Stimulated activated CD4-positive, alpha-beta T cell treated with anti-CD3 and anti-CD28 coated beads, TNF-alpha, amount 100 ng/mL, for 24 hours (primary cell): Measurements from ENCODE around the gene CREBBP.

ENCODE experiments used
- DNase-seq, 3 experiments: peaks; one replicate each; pipeline ENCODE4 v3.0.0-alpha.2; 2020; ENCODE audit warnings: low read depth in 3 of 3

CREBBP gene

DNA sequence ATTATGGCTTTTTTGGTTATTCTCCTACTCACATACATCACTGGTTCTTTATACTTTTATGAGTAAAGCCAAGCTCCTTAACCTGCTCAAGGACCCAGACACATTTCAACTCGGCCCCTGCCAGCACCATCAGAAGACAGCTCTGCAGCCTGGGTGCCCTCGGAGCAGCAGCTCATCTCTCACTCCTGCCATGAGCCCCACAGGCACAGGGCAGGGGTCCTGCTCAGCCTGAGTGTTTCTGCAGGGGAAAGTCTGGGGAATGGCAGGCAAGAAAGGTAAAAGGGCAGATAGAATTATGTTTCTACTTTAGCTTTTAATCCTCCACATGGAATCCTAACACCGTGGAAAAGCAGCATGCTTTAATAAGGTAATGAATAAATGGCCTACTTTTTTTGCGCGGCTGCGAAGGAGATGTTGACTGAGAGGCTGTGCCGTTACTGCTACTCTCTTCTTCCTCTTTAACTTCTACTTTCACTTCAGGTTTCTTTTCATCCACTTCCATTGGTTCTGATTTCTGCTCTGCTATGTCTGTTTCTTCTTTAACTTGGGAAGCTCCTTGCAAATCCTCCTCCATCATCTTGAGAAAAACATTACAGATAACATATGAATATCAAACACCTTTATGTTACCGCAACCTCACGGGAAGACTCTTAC lies 113.1 kb downstream of the CREBBP start:
- DNase-seq, result no peak

DNA sequence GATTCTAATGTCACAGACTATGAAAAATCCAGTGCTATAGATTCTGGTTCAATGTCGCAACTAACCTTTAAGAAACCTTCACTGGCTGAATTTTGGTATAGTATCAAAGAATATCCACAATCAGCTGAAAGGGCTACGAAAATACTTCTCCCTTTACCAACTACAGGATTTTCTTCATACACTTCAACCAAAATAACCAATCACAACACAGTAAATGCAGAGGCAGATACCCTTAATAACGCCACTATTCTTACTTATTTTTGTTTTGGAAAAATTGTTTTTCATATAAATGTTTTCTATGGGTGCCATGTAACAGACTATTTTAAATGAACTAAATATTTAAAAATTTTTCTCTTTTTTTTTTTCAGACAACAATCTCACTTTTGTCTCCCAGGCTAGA lies 114.3 kb downstream of the CREBBP start:
- DNase-seq, result no peak

DNA sequence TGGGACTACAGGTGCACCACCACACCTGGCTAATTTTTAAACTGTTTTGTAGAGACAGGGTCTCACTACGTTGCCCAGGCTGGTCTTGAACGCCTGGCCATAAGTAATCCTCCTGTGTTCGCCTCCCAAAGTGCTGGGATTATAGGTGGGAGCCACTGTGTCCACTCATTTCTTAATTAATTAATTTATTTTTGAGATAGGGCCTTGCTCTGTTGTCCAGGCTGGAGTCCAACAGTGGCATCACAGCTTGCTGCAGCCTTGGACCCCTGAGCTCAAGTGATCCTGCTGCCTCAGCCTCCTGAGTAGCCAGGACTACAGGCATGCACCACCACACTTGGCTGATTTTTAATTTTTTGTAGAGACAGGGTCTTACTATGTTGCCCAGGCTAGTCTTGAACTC lies 116.1 kb downstream of the CREBBP start:
- no peak for DNase-seq

- DNase-seq, result no peak
Observed at GRCh38 chr16:3762107-3762750, 118.3 kb downstream of the CREBBP start.

DNA sequence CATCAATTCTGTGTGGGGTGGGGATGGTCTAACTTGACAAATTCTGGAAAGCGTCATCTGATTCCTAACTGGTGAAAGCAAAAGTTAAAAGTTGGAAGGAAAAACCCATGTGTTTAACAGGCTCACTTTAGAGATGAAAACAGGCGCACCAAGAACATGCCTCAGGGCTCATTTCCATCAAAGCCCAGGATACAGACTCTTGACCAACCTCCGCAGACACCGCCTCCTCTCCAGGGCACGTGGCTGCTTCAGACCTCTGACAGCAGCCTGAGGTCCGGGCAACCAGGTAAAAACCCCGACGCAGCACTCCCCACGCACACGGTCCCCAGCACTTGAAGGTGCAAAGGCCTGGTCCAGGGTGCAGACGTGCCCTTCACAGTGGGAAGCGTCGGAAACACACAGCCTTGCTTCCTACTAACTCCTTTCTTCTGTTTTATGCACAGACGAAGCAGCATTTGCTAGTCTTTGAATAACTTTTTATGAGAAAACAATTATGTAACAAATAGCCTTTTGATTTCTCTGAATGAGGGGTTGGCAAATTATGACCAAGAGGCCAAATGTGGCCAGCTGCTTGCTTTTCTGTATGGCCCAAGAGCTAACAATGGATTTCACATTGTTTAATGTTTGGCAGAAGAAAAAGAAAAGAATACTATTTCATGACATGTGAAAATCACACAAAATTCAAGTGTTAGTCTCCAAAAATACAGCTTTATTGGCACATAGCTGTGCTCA lies 119.0 kb downstream of the CREBBP start:
- DNase-seq, result no peak

DNA sequence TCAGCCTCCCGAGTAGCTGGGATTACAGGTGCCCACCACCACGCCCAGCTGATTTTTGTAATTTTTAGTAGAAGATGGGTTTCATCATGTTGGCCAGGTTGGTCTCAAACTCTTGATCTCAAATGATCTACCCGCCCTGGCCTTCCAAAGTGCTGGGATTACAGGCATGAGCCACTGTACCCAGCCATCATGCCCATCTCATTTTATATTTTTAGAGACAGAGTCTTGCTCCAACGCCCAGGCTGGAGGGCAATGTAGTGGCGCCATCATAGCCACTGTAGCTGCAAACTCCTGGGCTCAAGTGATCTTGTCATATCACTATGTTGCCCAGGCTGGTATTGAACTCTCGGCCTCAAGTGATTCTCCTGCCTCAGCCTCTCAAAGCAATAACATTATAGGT lies 120.0 kb downstream of the CREBBP start:
- no peak for DNase-seq

DNA sequence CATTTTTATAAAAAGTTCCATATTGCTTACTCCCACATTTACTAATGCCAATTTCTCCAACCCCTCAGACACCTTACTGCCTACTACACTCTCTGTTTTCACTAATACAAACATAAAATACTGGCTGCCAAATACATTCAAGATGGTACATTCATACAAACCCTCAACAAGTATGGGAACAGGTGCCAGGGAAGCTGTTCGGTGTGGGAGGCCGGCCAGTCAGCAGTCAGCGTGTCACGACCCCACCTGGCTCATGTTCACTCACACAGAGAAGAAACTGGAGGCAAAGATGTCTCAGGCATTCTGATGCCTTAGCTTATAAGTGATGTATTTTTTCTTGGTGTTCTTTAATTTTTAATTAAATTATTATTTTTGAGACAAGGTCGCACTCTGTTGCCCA lies 120.8 kb downstream of the CREBBP start:
- DNase-seq, result no peak

GRCh38 chr16:3756113-3756512 lies 124.4 kb downstream of the CREBBP start:
- DNase-seq, result no peak

- no peak for DNase-seq
Observed at GRCh38 chr16:3755249-3755648, 125.3 kb downstream of the CREBBP start.

DNA sequence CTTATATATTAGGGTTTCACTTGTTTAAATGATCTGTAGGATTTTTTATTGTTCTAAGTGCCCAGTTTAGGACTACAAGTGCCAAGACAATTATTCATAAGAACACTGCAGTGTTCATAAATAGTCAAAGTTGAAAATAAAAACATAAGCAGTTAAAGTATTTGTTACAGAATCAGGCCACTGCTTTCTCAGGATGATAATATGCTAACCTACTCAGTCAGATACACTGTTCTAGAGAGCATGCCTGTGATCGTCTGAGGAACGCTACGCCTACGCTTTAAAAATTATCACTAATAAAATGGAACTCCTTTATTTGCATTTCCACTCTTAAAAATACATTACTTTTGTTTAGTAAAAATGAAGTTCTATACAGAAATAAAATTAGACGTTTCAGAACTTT lies 125.7 kb downstream of the CREBBP start:
- DNase-seq, result no peak

- DNase-seq, result no peak
Observed at GRCh38 chr16:3754081-3754703, 126.3 kb downstream of the CREBBP start.

DNA sequence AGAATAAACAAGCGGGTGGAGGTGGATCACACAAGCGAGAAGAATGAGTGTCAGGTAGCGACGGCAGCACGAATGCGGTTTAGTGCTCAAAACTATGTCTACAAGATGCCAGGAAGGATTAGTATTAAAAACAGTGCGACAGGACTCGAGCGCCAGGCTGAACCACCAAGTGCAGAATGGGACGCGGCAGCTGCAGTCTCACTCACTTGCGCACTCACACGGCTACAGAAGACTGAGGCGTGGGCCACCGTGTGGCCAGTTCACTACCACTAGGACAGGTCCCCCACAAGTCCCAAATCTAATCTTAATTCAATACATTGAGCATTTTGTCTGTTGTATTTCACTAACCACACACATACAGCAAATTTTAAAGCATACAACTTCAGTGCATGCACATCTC lies 127.5 kb downstream of the CREBBP start:
- no peak for DNase-seq

- no peak for DNase-seq
Observed at GRCh38 chr16:3751878-3752277, 128.6 kb downstream of the CREBBP start.

DNA sequence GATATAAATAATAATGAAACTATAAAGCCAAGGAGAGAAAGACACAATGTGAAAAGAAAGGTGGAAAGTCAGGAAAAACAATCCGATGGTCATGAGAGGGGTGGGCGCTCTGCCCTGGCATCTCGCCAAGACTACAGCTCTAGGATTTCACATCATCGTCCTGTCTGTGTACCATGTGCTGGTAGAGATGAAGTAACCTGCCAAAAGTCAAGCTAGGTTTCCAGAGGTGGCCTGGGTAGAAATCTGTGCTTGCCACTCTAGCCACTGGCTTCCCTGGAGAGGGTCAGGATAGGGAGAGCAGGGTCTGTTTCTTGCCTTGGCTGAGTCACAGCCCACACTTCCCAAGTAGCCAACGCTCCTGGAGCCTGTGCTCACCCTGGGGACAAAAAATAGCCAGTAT lies 132.2 kb downstream of the CREBBP start:
- DNase-seq, result no peak

DNA sequence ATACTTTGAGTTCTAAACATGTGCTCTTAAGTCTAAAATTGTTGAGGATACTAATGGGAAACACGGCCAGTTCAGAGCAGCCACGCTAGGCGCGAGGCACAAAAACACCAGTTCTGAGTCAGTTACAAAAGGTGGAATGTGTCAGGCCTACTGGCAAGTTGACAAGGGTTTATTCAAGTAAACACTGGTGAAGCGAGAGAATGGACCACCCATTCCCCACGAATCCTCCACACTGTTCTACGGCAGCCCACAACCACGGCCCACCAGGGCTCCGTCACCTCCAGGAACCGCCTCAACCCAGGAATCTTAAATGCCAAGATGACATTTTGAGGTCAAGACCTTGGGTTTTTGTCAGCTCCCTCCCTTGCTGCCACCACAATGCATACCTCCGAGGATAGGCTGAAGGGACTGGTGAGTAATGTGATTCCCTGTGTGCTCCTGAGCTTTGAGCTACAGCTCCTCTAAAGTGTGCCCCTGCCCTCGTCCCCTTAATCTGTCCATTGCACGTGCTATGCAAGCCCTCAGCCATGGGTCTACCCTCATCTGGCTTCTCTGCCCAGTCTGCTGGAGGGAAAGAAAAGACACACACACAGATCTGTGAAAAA lies 134.7 kb downstream of the CREBBP start:
- DNase-seq, result no peak

- no peak for DNase-seq
Observed at GRCh38 chr16:3744018-3744417, 136.5 kb downstream of the CREBBP start.

DNA sequence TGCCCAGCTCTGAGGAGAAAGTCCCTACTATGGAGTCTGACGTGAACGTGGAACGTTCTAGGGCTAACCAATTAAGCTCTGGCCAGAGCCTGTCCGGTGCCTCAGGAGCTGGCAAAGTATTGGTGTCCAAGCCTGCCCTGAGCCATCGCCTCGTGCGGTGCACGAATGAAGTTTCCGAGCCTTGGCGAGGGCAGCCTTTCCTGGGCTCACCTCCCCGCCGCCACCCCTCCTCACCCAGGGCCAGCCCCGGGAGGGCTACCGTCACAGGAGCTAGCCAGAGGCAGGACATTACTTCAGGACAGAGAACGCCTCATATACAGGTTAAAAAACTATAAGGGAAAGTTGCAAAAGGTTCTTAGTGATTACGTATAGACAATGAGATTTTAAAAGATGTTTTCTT lies 139.6 kb downstream of the CREBBP start:
- DNase-seq, result no peak

DNA sequence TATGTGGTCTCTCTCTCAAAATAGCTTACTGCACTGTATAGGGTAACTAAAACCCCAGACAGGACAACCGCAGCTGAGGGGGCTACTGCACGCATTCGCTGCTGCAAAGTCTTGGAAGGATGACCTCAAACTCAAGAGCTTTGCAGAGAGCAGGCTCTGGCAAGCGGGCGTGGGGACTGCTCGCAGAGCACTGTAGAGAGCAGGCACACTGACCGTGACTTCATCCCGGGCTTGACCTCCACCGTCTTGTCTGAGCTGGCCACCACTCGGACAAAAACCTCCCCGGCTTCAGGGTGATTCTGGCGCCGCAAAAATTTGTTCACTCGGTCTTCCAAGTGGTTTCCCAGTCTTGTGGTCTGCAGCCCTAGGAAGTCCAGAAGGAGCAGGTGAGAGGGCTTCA lies 140.3 kb downstream of the CREBBP start:
- no peak for DNase-seq

DNA sequence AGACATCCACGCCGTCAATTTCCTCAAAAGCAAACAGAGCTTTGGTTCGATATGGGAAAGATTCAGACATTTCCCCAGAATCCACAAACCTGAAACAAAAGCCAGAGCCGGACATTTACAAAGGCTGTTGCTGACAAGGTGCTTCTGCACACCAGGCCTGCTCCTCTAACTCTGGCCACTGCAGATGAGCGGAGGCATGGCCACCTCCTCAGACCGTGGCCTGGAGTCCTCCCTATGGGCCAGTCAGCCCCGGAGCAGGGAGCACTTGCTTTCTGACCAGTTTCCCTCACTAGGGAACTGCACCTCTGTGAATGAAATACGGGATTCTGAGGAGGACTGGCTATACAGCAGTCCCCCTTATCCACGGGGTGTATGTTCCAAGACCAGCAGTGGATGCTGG lies 140.9 kb downstream of the CREBBP start:
- DNase-seq, result no peak

DNA sequence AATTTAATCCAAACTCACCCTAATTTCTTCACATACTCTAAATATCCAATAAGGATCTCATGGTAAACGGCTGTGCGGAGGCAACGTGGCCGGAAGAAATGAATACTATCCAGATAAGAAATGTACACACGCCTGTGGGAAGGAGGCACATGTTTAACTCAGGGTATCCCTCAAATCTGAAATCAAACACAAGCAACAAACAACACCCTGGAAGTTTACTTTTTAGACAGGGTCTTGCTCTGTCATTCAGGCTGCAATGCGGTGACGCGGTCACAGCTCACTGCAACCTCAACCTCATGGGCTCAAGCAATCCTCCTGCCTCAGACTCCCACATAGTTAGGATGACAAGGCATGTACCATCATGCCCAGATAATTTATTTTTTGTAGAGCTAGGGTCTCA lies 142.0 kb downstream of the CREBBP start:
- no peak for DNase-seq

DNA sequence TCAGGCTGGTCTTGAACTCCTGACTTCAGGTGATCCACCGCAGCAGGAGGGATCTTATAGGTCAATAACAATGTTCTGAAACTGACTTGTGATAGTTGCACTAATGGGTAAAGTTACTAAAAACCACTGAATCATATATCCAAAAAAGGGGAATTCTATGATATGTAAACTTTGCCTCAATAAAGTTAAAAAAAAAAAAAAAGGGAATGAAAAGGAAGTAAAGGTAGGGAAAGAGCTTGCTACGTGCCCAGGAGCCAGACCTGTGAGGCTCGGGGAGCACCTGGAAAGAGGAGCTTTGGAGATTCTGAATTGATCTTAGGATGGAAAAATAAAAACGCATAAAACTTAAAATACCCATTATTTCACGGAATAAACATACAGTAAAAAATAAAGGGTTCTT lies 142.4 kb downstream of the CREBBP start:
- DNase-seq, result no peak

- no peak for DNase-seq
Observed at GRCh38 chr16:3737181-3737580, 143.3 kb downstream of the CREBBP start.
